ENCODE data around the gene MOGAT2. TPM values are rescaled to one million over a fixed set of nuclear protein-coding genes. Genes with fewer than 3 reads are reported as not detected.

The MOGAT2 gene
- total and polyA plus RNA-seq, 2 of the 13 experiments (the other 11 are each of a cell fraction or from before 2014, with no cell fraction given), result 27.2 to 27.8 TPM

DNA sequence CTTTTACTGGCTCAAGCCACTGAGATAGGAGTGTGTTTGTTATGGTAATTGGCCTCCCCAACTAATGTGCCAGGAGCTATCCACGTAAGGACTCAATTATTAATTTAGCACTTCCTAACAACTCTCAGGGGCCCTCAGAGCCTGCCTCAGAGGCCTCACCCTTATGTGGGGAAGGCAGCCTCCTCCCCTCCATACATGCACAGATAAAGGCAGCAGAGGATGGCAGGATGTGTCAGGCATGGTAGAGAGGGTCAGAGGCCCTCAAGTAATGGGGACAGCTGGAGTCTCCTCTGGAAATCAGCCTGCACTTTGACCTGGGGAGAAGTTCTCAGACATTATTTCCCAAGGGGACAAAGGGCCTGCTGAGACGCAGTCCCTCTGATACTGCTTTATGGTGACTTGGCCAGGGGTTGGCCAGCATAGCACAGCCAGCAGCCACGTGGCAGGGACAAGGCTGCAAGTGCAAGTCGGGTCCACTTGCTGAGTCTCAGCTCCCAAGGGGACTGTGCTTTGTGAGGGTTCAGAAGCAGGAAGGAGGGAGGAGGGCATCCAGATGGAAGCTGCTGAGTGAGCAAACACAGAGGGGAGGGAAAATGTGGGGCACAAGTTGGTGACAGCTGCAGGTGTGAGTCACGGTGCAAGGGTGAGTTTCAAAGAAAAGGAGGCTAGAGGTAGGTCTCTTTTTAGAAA, 17.0 kb downstream of the MOGAT2 start (continued):
- TF ChIP-seq, protein P1, sequence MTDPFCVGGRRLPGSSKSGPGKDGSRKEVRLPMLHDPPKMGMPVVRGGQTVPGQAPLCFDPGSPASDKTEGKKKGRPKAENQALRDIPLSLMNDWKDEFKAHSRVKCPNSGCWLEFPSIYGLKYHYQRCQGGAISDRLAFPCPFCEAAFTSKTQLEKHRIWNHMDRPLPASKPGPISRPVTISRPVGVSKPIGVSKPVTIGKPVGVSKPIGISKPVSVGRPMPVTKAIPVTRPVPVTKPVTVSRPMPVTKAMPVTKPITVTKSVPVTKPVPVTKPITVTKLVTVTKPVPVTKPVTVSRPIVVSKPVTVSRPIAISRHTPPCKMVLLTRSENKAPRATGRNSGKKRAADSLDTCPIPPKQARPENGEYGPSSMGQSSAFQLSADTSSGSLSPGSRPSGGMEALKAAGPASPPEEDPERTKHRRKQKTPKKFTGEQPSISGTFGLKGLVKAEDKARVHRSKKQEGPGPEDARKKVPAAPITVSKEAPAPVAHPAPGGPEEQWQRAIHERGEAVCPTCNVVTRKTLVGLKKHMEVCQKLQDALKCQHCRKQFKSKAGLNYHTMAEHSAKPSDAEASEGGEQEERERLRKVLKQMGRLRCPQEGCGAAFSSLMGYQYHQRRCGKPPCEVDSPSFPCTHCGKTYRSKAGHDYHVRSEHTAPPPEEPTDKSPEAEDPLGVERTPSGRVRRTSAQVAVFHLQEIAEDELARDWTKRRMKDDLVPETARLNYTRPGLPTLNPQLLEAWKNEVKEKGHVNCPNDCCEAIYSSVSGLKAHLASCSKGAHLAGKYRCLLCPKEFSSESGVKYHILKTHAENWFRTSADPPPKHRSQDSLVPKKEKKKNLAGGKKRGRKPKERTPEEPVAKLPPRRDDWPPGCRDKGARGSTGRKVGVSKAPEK (CRISPR knock-in tag; IDR thresholded peaks at IDR 0.05; ENCODE audit: borderline replicate concordance), result no peak
- TF ChIP-seq HOXD1 (CRISPR knock-in tag; IDR thresholded peaks at IDR 0.05), result no peak
- TF ChIP-seq, protein P2, sequence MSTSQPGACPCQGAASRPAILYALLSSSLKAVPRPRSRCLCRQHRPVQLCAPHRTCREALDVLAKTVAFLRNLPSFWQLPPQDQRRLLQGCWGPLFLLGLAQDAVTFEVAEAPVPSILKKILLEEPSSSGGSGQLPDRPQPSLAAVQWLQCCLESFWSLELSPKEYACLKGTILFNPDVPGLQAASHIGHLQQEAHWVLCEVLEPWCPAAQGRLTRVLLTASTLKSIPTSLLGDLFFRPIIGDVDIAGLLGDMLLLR (CRISPR knock-in tag; IDR thresholded peaks at IDR 0.05), result no peak
- no peak for TF ChIP-seq ZNF777 (CRISPR knock-in tag; IDR thresholded peaks at IDR 0.05)
- TF ChIP-seq ZNF556 (CRISPR knock-in tag; IDR thresholded peaks at IDR 0.05; ENCODE audit: borderline replicate concordance), result 0 out of 2 replicates have a peak, but pooled peaks have one; percentile 22
- no peak for TF ChIP-seq ZNF24 (IDR thresholded peaks at IDR 0.05)
- no peak for TF ChIP-seq ZNF264 (CRISPR knock-in tag; IDR thresholded peaks at IDR 0.05)
- TF ChIP-seq SIN3B (IDR thresholded peaks at IDR 0.05; ENCODE audit: low read length), result no peak
- TF ChIP-seq ARID2 (CRISPR knock-in tag; IDR thresholded peaks at IDR 0.05; ENCODE audit: borderline replicate concordance), result no peak
- no peak for TF ChIP-seq ZNF282 (IDR thresholded peaks at IDR 0.05; ENCODE audit: partially characterized antibody)
- TF ChIP-seq IKZF1 (IDR thresholded peaks at IDR 0.05), result no peak
- TF ChIP-seq, protein P3, sequence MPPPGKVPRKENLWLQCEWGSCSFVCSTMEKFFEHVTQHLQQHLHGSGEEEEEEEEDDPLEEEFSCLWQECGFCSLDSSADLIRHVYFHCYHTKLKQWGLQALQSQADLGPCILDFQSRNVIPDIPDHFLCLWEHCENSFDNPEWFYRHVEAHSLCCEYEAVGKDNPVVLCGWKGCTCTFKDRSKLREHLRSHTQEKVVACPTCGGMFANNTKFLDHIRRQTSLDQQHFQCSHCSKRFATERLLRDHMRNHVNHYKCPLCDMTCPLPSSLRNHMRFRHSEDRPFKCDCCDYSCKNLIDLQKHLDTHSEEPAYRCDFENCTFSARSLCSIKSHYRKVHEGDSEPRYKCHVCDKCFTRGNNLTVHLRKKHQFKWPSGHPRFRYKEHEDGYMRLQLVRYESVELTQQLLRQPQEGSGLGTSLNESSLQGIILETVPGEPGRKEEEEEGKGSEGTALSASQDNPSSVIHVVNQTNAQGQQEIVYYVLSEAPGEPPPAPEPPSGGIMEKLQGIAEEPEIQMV (CRISPR knock-in tag; IDR thresholded peaks at IDR 0.05; ENCODE audit: low read depth), result no peak
- TF ChIP-seq TP53 (CRISPR knock-in tag; conservative IDR thresholded peaks at IDR 0.05), result no peak
- no peak for TF ChIP-seq TCF12 (IDR thresholded peaks at IDR 0.05)
- no peak for TF ChIP-seq TCF12 (CRISPR knock-in tag; IDR thresholded peaks at IDR 0.05)
- TF ChIP-seq NFIB (CRISPR knock-in tag; IDR thresholded peaks at IDR 0.05; ENCODE audit: borderline replicate concordance), result no peak
- TF ChIP-seq, protein P4, sequence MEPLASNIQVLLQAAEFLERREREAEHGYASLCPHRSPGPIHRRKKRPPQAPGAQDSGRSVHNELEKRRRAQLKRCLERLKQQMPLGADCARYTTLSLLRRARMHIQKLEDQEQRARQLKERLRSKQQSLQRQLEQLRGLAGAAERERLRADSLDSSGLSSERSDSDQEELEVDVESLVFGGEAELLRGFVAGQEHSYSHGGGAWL (CRISPR knock-in tag; IDR thresholded peaks at IDR 0.05), result no peak
- TF ChIP-seq ZNF501 (CRISPR knock-in tag; IDR thresholded peaks at IDR 0.05), result no peak
- no peak for TF ChIP-seq RNF2 (conservative IDR thresholded peaks at IDR 0.05; ENCODE audit: low read depth)
- TF ChIP-seq KDM3A (CRISPR knock-in tag; IDR thresholded peaks at IDR 0.05; ENCODE audit: low read depth), result no peak
- TF ChIP-seq ZNF20 (CRISPR knock-in tag; IDR thresholded peaks at IDR 0.05), result no peak
- TF ChIP-seq ZNF484 (CRISPR knock-in tag; IDR thresholded peaks at IDR 0.05; ENCODE audit: borderline replicate concordance, low read depth), result no peak
- TF ChIP-seq ZEB1 (IDR thresholded peaks at IDR 0.05; ENCODE audit: insufficient replicate concordance, low read depth), result no peak
- TF ChIP-seq, protein P5, sequence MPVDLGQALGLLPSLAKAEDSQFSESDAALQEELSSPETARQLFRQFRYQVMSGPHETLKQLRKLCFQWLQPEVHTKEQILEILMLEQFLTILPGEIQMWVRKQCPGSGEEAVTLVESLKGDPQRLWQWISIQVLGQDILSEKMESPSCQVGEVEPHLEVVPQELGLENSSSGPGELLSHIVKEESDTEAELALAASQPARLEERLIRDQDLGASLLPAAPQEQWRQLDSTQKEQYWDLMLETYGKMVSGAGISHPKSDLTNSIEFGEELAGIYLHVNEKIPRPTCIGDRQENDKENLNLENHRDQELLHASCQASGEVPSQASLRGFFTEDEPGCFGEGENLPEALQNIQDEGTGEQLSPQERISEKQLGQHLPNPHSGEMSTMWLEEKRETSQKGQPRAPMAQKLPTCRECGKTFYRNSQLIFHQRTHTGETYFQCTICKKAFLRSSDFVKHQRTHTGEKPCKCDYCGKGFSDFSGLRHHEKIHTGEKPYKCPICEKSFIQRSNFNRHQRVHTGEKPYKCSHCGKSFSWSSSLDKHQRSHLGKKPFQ (CRISPR knock-in tag; IDR thresholded peaks at IDR 0.05; ENCODE audit: insufficient replicate concordance), result peak; percentile 58
- TF ChIP-seq HDAC1 (CRISPR knock-in tag; IDR thresholded peaks at IDR 0.05), result peak; percentile 39; the same call in 1 of the 2 replicates
